HepG2 (cell line): Measurements from ENCODE around the gene COL4A2. TPM values are rescaled to one million over a fixed set of nuclear protein-coding genes. Genes with fewer than 3 reads are reported as not detected.

ENCODE experiments used
- ATAC-seq: fragments of 200-7000 bp; cut with Tn5 transposase; 3 replicates; pipeline ENCODE4 v1.9.1; 2020; ENCODE audit warnings: mild to moderate bottlenecking, moderate library complexity
- BruUV-seq: library from RNA; stranded (reverse); fragments of 400-500 nt; replicated peaks from 2 replicates; lab custom pipeline; 2021; lab: Mats Ljungman, UMichigan
- CTCF ChIA-PET: fragments of 300-600 bp; formaldehyde crosslinking; extraction: SDS; loops from one replicate; lab custom pipeline; 2021; ENCODE audit warnings: low total read pairs, inconsistent platforms, low intra/inter-chr PET ratio; lab: Yijun Ruan, JAX
- POLR2A ChIA-PET: fragments of 350-600 bp; sonication (Branson Sonifier 250); formaldehyde crosslinking; loops from one replicate; lab custom pipeline; 2020; ENCODE audit warnings: antibody characterized with exemption, inconsistent platforms; lab: Yijun Ruan, JAX
- DNase-seq: peaks from one replicate; pipeline ENCODE4 v3.0.0-alpha.2; 2015; ENCODE audit warnings: low spot score
- FAIRE-seq: peaks from 3 replicates; lab custom pipeline; 2011; peaks lifted over from hg19 to GRCh38; lab: Jason Lieb, UNC
- H2AFZ ChIP-seq: one replicate; pipeline ENCODE4 v1.6.1; 2011; ENCODE audit warnings: low read length, inconsistent platforms
- H3K27ac ChIP-seq: fragments of 300-600 bp; 3 replicates; pipeline ENCODE4 v1.8.0; 2011; ENCODE audit warnings: mixed run types, mild to moderate bottlenecking, mixed read lengths, low read length, inconsistent platforms; ENCODE audit not compliant: insufficient read depth; ENCODE audit errors: extremely low read length
- H3K27me3 ChIP-seq, 2 experiments: fragments of 200-600 bp in 1 of 2; 2 replicates in 1 of 2; 3 replicates in 1 of 2; pipeline versions ENCODE4 v1.6.0 to v1.8.0; 2011; ENCODE audit warnings: low read length in 2 of 2, mild to moderate bottlenecking in 2 of 2, moderate library complexity in 2 of 2, inconsistent platforms in 1 of 2; ENCODE audit not compliant: insufficient read depth in 2 of 2, control insufficient read depth in 1 of 2
- H3K36me3 ChIP-seq, 2 experiments: fragments of 200-600 bp in 1 of 2; replicated peaks in 1 of 2; 2 replicates in 1 of 2; 3 replicates in 1 of 2; pipeline versions ENCODE4 v1.5.1 to v1.8.0; 2011; ENCODE audit warnings: low read length in 2 of 2, inconsistent platforms in 1 of 2; ENCODE audit not compliant: insufficient read depth in 2 of 2, control insufficient read depth in 1 of 2
- H3K4me1 ChIP-seq: 2 replicates; pipeline ENCODE4 v1.5.1; 2012; ENCODE audit warnings: low read length, inconsistent platforms; ENCODE audit not compliant: insufficient read depth
- H3K4me2 ChIP-seq: 2 replicates; pipeline ENCODE4 v1.6.0; 2011; ENCODE audit warnings: low read depth, low read length, inconsistent platforms
- H3K4me3 ChIP-seq, 3 experiments: fragments of 200-600 bp in 1 of 3; sonication (generic), shearing (Covaris generic) in 1 of 3; replicated peaks in 1 of 3; 2 replicates each; pipeline ENCODE4 v1.5.1; 2011 to 2016; ENCODE audit warnings: low read length in 3 of 3, inconsistent platforms in 2 of 3, low read depth in 2 of 3, mild to moderate bottlenecking in 2 of 3, control low read depth in 1 of 3, mixed read lengths in 1 of 3; ENCODE audit not compliant: insufficient read depth in 1 of 3
- H3K79me2 ChIP-seq: one replicate; pipeline ENCODE4 v1.6.1; 2011; ENCODE audit warnings: low read length, inconsistent platforms; ENCODE audit not compliant: insufficient read depth
- H3K9ac ChIP-seq: 2 replicates; pipeline ENCODE4 v1.6.0; 2011; ENCODE audit warnings: mild to moderate bottlenecking, low read depth, low read length, inconsistent platforms; ENCODE audit not compliant: insufficient read depth
- H3K9me3 ChIP-seq: 2 replicates; pipeline ENCODE4 v1.5.1; 2012; ENCODE audit warnings: mild to moderate bottlenecking, low read length
- H4K20me1 ChIP-seq: 2 replicates; pipeline ENCODE4 v1.6.0; 2011; ENCODE audit warnings: inconsistent platforms, mild to moderate bottlenecking, low read length, moderate library complexity; ENCODE audit not compliant: insufficient read depth
- ATF1 ChIP-seq: IDR thresholded peaks from 2 replicates; pipeline ENCODE4 v1.6.1; 2016; ENCODE audit warnings: mild to moderate bottlenecking, control low read depth
- BORCS8-MEF2B ChIP-seq: sonication (generic); formaldehyde crosslinking; IDR thresholded peaks from 2 replicates; pipeline ENCODE4 v1.8.0; 2022; ENCODE audit warnings: mild to moderate bottlenecking, missing genetic modification reagents
- MIER3 ChIP-seq: IDR thresholded peaks from 2 replicates; pipeline ENCODE4 v1.6.1; 2016; ENCODE audit warnings: missing compliant biosample characterization, borderline replicate concordance
- SIN3A ChIP-seq: IDR thresholded peaks from 2 replicates; pipeline ENCODE4 v1.6.1; 2011; ENCODE audit warnings: low read depth, mild to moderate bottlenecking, control low read depth, low read length, borderline replicate concordance
- SP140L ChIP-seq: sonication (generic); formaldehyde crosslinking; IDR thresholded peaks from 2 replicates; pipeline ENCODE4 v1.4.0; 2020; ENCODE audit warnings: missing genetic modification reagents, borderline replicate concordance
- WGBS: methylation state at CpG from one replicate; pipeline ENCODE4 v1.1.6; 2017; ENCODE audit warnings: low lambda C conversion rate; 5-methylcytosine and 5-hydroxymethylcytosine counted together
- in situ Hi-C: cut with HindIII; loops from 2 replicates; pipeline ENCODE4 v1.10.0; 2017; ENCODE audit warnings: low pct_unique_long_range_greater_than_20kb; ENCODE audit not compliant: extremely low pct_ligation_motif_present
- intact Hi-C: fragments of 100-400 bp; cut with micrococcal nuclease; formaldehyde crosslinking; loops from one replicate; pipeline ENCODE4 v1.10.0; 2022; ENCODE audit not compliant: unreplicated experiment
- polyA plus RNA-seq, 8 experiments: library from polyadenylated mRNA; depleted of rRNA in 3 of 8; stranded (reverse) in 7 of 8; unstranded in 1 of 8; fragments of >200 nt; fragmentation: Illumina TruSeq in 4 of 8; extraction: Trizol in 4 of 8; gene quantifications; 2 replicates each; pipeline versions ENCODE4 v1.2.1 to v1.2.3, GENCODE V29; 2011 to 2016; ENCODE audit warnings: low read depth in 4 of 8, missing spikeins in 1 of 8, mixed read lengths in 1 of 8; ENCODE audit not compliant: insufficient read depth in 1 of 8
- total RNA-seq, 5 experiments: library from RNA; depleted of rRNA; stranded (reverse); fragments of >200 nt; fragmentation: Illumina TruSeq; extraction: Trizol; gene quantifications; 2 replicates each; pipeline ENCODE4 v1.2.3, GENCODE V29; 2016; ENCODE audit warnings: low read depth in 1 of 5
- TF ChIP-seq, protein P1 (sequence below): sonication (generic); formaldehyde crosslinking; conservative IDR thresholded peaks from 2 replicates; pipeline ENCODE4 v1.8.1; 2023; ENCODE audit warnings: missing genetic modification reagents
- TF ChIP-seq, protein P2 (sequence below): sonication (generic); formaldehyde crosslinking; IDR thresholded peaks from 2 replicates; pipeline ENCODE4 v1.4.0; 2020; ENCODE audit warnings: missing genetic modification reagents
- TF ChIP-seq, protein P3 (sequence below): sonication (generic); formaldehyde crosslinking; IDR thresholded peaks from 2 replicates; pipeline ENCODE4 v1.5.1; 2020; ENCODE audit warnings: mild to moderate bottlenecking, moderate library complexity, missing genetic modification reagents
- TF ChIP-seq, protein P4 (sequence below): sonication (generic); formaldehyde crosslinking; IDR thresholded peaks from one replicate; pipeline ENCODE4 v1.5.1; 2020; ENCODE audit warnings: mild to moderate bottlenecking, missing genetic modification reagents; ENCODE audit errors: not compliant biosample characterization

Gene COL4A2
- total and polyA plus RNA-seq, 2 of the 13 experiments (the other 11 are each of a cell fraction or from before 2014, with no cell fraction given), result 0.22 to 1.9 TPM

DNA sequence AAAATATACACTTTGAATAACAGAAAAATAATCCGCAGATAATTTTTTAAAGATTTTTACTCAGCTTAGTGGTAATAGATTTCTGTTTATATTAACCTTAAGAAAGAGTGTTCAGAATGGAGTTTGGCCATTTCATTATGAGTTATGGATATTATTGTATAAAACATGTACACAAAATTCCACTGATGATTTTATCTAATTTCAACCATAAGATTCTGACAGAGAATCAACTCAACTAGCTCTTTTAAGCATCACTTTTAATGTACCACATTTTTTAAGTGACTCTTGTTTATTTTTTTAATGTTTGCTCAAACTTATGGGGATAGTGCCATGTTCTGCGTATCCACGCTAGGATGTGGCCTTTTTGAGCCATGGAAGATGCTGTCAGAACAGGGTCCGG is 75.7 kb downstream of the COL4A2 start:
- no TSS peak for BruUV-seq
- no peak for ATAC-seq
- TF ChIP-seq ATF1 (CRISPR knock-in tag) (no peak), SIN3A (no peak), BORCS8-MEF2B (no peak), MIER3 (no peak), SP140L (no peak)
- TF ChIP-seq, protein P1, sequence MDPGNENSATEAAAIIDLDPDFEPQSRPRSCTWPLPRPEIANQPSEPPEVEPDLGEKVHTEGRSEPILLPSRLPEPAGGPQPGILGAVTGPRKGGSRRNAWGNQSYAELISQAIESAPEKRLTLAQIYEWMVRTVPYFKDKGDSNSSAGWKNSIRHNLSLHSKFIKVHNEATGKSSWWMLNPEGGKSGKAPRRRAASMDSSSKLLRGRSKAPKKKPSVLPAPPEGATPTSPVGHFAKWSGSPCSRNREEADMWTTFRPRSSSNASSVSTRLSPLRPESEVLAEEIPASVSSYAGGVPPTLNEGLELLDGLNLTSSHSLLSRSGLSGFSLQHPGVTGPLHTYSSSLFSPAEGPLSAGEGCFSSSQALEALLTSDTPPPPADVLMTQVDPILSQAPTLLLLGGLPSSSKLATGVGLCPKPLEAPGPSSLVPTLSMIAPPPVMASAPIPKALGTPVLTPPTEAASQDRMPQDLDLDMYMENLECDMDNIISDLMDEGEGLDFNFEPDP (CRISPR knock-in tag), result no peak
- TF ChIP-seq, protein P2, sequence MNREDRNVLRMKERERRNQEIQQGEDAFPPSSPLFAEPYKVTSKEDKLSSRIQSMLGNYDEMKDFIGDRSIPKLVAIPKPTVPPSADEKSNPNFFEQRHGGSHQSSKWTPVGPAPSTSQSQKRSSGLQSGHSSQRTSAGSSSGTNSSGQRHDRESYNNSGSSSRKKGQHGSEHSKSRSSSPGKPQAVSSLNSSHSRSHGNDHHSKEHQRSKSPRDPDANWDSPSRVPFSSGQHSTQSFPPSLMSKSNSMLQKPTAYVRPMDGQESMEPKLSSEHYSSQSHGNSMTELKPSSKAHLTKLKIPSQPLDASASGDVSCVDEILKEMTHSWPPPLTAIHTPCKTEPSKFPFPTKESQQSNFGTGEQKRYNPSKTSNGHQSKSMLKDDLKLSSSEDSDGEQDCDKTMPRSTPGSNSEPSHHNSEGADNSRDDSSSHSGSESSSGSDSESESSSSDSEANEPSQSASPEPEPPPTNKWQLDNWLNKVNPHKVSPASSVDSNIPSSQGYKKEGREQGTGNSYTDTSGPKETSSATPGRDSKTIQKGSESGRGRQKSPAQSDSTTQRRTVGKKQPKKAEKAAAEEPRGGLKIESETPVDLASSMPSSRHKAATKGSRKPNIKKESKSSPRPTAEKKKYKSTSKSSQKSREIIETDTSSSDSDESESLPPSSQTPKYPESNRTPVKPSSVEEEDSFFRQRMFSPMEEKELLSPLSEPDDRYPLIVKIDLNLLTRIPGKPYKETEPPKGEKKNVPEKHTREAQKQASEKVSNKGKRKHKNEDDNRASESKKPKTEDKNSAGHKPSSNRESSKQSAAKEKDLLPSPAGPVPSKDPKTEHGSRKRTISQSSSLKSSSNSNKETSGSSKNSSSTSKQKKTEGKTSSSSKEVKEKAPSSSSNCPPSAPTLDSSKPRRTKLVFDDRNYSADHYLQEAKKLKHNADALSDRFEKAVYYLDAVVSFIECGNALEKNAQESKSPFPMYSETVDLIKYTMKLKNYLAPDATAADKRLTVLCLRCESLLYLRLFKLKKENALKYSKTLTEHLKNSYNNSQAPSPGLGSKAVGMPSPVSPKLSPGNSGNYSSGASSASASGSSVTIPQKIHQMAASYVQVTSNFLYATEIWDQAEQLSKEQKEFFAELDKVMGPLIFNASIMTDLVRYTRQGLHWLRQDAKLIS (CRISPR knock-in tag), result no peak
- TF ChIP-seq, protein P3, sequence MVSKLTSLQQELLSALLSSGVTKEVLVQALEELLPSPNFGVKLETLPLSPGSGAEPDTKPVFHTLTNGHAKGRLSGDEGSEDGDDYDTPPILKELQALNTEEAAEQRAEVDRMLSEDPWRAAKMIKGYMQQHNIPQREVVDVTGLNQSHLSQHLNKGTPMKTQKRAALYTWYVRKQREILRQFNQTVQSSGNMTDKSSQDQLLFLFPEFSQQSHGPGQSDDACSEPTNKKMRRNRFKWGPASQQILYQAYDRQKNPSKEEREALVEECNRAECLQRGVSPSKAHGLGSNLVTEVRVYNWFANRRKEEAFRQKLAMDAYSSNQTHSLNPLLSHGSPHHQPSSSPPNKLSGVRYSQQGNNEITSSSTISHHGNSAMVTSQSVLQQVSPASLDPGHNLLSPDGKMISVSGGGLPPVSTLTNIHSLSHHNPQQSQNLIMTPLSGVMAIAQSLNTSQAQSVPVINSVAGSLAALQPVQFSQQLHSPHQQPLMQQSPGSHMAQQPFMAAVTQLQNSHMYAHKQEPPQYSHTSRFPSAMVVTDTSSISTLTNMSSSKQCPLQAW (CRISPR knock-in tag), result no peak
- TF ChIP-seq, protein P4, sequence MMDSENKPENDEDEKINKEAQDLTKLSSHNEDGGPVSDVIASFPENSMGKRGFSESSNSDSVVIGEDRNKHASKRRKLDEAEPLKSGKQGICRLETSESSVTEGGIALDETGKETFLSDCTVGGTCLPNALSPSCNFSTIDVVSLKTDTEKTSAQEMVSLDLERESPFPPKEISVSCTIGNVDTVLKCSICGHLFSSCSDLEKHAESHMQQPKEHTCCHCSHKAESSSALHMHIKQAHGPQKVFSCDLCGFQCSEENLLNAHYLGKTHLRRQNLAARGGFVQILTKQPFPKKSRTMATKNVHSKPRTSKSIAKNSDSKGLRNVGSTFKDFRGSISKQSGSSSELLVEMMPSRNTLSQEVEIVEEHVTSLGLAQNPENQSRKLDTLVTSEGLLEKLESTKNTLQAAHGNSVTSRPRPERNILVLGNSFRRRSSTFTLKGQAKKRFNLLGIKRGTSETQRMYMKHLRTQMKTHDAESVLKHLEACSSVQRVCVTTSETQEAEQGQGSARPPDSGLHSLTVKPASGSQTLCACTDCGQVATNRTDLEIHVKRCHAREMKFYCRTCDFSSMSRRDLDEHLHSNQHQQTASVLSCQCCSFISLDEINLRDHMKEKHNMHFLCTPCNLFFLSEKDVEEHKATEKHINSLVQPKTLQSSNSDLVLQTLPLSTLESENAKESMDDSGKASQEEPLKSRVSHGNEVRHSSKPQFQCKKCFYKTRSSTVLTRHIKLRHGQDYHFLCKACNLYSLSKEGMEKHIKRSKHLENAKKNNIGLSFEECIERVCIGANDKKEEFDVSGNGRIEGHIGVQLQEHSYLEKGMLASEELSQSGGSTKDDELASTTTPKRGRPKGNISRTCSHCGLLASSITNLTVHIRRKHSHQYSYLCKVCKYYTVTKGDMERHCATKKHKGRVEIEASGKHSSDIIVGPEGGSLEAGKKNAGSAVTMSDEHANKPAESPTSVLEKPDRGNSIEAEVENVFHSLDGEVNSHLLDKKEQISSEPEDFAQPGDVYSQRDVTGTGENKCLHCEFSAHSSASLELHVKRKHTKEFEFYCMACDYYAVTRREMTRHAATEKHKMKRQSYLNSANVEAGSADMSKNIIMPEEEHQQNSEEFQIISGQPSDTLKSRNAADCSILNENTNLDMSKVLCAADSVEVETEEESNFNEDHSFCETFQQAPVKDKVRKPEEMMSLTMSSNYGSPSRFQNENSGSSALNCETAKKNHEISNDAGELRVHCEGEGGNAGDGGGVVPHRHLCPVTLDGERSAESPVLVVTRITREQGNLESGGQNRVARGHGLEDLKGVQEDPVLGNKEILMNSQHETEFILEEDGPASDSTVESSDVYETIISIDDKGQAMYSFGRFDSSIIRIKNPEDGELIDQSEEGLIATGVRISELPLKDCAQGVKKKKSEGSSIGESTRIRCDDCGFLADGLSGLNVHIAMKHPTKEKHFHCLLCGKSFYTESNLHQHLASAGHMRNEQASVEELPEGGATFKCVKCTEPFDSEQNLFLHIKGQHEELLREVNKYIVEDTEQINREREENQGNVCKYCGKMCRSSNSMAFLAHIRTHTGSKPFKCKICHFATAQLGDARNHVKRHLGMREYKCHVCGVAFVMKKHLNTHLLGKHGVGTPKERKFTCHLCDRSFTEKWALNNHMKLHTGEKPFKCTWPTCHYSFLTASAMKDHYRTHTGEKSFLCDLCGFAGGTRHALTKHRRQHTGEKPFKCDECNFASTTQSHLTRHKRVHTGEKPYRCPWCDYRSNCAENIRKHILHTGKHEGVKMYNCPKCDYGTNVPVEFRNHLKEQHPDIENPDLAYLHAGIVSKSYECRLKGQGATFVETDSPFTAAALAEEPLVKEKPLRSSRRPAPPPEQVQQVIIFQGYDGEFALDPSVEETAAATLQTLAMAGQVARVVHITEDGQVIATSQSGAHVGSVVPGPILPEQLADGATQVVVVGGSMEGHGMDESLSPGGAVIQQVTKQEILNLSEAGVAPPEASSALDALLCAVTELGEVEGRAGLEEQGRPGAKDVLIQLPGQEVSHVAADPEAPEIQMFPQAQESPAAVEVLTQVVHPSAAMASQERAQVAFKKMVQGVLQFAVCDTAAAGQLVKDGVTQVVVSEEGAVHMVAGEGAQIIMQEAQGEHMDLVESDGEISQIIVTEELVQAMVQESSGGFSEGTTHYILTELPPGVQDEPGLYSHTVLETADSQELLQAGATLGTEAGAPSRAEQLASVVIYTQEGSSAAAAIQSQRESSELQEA (CRISPR knock-in tag), result no peak

More for the DNA sequence above, 75.7 kb downstream of the COL4A2 start:
- H2AFZ ChIP-seq, result no peak overlapping the region
- 25% methylated on average over 4 of the region's 4 CpGs for WGBS
- no peaks in the 10 kb centered on the region for H3K9me3 ChIP-seq
- no peaks in the 10 kb centered on the region for H3K79me2 ChIP-seq
- no peak overlapping the region for H3K27ac ChIP-seq
- no peak overlapping the region for H3K4me3 ChIP-seq
- intact Hi-C loops (no loop called here), in situ Hi-C loops (no loop called here)
- no peaks in the 10 kb centered on the region for H3K36me3 ChIP-seq
- H3K4me2 ChIP-seq, result no peak overlapping the region
- no peaks in the 10 kb centered on the region for H4K20me1 ChIP-seq
- peaks cover 3 to 51% of the 10 kb centered on the region in 2 experiments; a peak in 3 of 5 replicates for H3K27me3 ChIP-seq
- no peak for FAIRE-seq
- CTCF ChIA-PET, result no interaction called here
- no peak for DNase-seq
- H3K4me1 ChIP-seq, result no peaks in the 10 kb centered on the region
- POLR2A ChIA-PET, result no interaction called here
- H3K9ac ChIP-seq, result no peak overlapping the region
